Measurements from ENCODE around the gene ADD2. TPM values are rescaled to one million over a fixed set of nuclear protein-coding genes. Genes with fewer than 3 reads are reported as not detected.
"Not testable (repeated sequence)": the region's sequence is repeated elsewhere in the genome, so short reads cannot be mapped to it uniquely, and the experiment has no call there.

Gene ADD2
- total RNA-seq, 1 donor from 2014 or later = 435 TPM

DNA sequence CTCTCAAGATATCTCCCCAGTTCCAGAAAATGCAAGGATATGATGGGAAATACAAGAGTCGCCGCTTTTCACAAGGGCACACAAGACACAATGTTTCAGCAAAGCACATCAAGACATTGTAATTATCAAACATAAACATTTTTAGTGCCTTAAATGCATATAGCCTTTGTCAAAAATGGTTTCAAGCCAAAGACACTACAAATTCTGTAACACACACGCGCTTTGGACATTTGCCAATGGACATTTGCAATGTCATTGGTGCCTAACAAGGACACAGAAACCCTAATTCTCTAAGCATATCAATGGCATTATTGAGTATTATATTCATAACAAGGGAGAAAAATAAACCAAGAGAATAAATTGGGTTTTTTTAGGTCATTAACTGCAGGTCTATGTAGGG is 16.1 kb downstream of the ADD2 start:
- DNase-seq = no peak

DNA sequence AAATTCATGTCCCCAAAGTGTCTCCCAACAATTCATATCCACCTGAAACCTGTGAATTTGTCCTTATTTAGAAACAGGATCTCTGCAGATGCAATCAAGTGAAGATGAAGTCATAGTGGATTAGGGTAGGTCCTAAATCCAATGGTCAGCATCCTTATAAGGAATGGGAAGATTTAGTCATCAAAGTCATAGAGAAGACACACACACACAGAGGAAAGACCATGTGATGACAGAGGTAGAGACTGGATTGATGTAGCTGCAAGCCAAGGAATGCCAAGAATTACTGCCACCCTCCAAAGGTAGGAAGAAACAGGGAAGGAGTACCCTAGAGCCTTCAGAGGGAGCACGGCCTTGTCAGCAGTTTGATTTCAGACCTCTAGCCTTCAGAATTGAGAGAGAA is 17.7 kb downstream of the ADD2 start:
- DNase-seq = no peak

DNA sequence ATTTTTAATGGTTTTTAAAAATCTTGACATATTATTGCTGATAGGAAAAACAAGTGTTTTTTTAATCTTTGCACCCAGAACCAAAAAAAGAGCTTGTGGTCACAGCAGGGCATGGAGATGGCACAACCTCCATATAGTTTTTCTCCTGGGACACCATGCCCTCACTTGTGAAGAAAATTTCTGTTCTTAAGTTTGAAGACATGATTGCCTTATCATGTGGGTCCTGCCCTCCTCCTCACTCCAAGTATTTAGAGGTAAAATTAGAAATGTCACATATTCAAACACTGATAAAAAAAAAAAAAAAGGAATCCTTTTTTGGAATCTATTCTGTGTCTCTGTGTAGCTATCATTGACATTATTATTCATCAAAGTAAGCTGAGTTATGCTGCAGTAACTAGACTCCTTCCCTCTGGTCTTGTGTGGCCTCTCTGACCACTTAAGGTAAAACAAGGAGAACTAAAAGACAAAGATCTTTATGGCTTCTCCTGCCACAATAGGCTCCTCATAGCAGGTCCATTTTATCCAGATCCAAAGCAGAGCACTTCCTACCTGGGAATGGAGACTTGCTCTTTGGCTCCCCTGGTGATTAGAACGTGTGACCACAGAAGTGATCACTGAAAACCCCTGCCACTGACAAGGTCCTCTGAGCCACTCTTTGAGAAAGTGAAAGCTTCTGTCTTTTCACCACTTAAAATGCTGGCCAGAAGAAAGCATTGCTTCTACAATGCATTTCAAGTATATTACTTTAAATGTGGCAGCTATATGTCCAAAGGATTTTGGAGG is 19.8 kb downstream of the ADD2 start:
- no peak for DNase-seq

DNA sequence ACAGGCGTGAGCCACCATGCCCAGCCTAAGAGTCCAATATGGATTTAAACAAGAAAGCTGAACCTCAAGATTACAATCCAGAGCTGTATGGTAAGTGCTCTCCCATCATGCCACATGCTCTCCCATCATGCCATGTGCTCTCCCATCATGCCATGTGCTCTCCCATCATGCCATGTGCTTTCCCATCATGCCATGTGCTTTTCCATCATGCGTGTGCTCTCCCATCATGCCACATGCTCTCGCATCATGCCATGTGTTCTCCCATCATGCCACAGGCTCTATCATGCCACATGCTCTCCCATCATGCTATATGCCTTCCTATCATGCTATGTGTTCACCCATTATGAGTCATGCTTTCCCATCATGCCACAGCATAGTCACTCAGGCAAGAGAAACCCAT is 20.7 kb downstream of the ADD2 start:
- DNase-seq = no peak

DNA sequence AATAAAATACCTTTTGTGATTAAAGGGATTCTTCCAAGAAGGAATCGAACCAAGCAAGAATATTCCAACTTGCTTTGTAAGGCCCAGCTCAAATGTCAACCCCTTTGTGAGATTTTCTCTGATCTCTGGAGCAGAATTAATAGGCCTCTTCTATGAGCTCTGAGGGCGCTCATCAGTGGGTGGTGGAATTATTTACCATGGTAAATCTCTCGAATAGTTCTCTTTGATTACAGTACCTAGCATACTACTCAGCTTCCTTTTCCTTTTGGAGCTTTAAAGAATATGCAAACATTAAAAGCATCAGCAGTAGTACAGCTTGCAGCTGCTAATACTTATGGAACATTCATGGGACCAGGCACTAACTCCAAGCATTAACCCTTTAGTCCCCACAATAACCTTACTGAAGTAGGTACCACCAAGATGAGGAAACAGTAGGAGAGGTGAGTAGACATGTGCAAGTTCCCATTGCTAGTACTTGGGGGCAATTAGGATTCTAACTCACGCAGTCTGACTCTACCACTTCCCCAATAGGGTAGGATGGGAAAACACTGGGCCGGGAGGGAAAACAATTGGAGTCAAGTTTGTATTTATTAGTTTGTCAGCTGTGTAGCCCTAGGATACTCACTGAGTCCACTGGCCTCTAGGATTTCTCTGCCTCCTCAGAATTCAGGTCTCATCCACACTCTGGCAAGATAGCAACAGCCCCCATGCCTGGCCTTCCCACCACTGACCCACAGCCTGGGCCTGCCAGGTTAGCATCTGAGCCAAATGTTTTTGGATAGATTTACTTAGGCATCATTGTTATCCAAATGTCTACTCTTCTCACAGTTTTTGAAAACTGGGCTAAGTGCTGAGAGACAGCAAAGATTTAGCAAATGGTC is 21.7 kb downstream of the ADD2 start:
- no peak for DNase-seq

DNA sequence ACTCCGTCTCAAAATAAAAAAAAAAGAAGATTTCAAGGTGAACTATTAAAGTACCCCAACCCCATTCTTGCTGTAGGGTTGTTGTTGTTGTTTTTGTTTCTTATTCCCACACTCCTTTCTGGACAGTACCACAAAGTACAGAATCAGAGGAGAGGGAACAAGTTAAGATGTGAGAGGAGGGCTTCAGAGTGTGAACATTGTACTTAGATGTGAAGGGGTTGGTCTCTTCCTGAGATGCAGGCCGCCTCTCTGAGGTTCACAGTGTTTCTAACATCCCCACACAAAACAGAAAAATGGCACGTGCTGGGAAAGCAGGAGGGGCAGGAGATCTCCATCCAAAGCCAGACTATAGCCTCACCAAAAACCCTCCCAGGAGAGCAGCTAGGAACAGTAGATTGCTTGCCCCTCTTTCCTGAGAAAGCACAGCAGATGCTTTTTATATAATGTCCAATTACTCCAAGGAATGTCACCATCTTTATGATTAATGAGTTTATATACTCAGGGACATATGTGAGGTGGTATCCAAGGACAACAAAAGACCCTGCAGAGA is 22.6 kb downstream of the ADD2 start:
- no peak for DNase-seq

DNA sequence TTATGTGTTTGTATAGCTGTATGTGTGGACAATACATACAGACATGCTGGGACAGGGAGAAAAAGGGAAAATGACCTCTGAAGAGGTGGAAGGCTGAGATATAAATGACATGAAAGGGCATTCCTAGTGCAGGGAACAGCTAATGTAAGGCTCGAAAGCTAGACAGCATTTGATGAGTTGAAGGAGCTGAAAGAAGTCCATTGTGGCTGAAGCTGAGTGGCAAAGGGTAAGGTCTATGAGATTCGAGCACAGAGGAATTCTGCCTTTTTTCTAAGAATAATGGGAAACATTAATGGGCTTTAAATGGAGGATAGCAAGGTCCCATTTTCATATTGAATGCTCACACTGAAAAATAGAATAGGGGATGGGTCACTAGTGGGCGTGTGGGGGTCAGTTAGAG is 23.6 kb downstream of the ADD2 start:
- DNase-seq = no peak

DNA sequence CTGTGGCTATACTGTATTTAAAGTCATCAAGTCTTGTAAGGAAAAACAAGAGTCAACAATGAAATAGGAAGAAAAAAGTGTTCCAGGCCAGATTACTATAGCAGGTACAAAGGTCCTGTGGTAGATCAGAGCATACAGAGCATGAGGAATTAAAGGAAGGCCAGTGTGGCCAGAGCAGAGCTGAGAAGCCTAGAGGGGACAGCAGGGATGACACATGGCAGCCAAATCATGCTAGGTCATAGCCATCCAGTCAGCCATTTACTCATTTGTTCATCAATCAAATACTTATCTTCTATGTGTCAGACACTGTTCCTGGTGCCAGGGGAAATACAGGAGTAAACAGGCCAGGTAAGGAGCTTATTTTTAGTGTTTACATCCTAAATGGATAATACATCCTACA is 24.3 kb downstream of the ADD2 start:
- no peak for DNase-seq

DNA sequence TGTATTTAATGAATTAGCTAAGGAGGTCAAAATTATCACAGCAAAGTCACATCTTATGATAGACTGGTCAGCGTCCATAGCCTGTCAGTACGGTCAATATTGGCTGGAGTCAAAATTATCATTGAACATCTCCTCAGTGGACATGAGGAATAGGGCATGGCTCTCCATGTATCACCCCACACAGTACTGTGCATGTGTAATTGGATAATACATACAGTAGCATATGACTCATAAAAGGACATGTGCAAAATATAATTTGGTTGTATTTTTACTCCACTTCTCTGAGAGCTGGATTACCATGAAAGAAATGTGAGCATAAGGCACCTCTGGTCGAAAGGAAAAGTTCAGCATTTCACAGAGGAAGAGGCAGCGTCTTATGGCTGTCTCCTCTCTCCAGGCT is 24.9 kb downstream of the ADD2 start:
- DNase-seq = no peak

DNA sequence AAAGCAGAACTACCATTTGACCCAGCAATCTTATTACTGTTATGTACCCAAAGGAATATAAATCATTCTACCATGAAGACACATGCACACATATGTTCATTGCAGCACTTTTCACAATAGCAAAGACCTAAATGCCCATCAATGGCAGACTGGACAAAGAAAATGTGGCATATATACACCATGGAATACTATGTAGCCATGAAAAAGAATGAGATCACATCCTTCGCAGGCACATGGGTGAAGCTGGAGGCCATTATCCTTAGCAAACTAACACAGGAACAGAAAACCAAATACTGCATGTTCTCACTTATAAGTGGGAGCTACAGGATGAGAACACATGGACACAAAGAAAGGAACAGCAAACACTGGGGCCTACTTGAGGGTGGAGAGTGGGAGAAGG is 28.5 kb downstream of the ADD2 start:
- not testable (repeated sequence) for DNase-seq

DNA sequence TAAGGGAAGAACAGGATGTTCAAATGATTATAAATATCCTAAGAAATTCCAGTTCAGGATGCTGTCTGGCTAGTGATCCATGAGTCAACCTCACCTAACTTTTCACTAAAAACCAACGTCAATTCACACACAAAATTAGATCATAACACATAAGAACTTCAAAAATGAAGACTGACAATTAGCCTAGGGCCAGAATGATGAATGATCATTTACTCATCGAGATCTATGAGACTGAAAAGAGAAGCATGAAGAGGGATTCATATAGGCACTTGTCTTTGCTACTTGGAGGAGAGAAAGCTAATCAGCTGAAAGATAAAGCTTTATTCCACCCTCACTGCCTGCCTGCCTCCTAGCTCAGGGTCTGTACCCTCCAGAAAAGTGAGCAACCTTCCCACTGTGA is 29.8 kb downstream of the ADD2 start:
- no peak for DNase-seq

DNA sequence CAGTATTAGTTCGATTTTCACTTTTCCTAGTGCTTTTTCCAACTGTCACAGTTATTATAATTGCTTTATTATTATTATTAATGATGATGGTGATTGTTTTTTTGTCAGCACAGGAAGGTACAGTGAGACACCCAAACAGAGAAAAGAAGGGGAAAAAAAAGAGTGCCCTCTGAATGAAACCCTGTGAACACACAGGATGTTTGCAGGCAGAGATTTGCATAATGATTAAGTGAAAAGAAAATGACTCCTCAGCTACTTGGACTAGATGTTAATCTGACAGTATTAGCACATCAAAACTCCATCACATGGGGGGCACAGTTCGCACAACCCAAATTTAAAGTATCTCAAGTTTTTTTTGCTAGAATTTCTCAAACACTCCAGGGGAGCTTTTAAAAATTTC is 32.9 kb downstream of the ADD2 start:
- no peak for DNase-seq

DNA sequence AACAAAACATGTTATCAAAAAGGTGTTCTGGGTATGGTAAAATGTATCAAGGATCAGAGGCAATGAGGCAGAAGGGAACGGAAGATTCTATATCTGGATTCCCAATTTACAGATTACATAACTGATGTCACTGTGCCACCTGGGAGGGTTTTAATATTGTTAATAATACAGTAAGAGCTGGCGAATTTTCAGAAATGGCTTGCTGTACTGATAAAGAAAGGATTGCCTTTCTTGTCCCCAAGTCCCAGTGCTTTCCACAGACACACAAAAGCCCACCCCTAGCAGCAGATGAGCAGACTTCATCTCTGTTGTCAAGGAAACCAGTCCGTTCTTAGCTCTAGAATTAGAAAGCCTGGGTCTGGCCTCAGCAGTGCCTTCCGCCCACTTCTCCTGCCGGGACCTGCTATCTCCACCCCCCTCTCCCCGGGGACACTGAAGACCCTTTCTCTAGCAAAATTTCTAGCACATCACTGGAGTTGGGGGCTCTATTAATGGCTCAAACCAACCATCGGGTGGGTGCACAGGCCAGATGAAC is 34.3 kb downstream of the ADD2 start:
- peak; percentile 37 for DNase-seq

DNA sequence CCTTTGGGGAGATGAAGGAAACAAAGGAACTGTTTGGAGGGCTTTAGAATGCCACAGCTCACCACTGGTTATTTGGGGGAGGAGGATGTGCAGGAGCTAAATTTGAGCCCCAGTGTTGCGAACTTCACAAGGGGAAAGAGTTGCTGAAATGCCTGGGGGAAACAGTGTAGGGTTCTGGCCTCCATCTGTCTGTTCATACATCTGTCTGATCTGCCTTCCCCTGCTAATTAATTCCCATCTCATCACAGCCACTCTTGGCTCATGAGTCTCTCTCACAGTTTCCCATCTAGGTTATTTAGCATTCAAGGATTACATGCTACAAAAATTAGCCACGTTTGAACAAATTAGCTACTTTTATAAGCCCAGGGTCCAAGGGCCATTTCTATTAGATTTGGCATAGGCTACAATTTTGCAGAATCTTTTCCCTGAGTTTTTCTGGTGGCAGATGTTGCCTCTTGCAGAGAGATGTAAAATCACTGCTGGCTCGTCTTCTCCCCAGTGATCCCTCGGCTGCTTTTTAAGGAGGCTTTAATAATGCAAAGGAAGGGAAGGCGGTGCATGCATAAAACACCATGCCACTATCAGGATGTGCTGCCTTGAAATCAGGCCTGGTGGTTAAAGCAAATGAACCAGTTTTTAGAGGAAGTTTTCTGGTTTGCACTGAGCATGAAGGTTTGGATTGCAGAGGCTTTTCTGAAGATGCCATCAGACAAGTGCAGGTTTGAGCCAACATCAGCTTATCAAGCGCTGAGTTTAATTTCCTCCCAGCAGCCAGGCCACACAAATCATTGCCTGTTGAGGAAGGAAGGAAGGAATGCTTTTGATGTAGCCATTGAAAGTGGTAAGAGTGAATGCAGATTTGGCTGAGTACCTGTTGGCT is 35.0 kb downstream of the ADD2 start:
- no peak for DNase-seq

DNA sequence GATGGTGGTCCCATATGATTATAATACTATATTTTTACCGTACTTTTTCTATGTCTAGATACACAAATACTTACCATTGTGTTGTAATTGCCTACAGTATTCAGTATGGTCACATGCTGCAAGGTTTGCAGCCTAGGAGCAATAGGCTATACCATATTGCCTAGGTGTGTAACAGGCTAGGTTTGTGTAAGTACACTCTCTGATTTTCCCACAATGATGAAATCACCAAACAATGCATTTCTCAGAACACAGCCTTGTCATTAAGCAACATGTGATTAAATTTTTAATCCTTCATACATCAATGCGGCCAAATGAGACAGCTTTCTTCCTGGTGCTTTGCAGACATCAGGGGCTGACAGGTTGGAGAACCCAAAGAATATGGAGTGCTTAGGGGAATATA is 37.3 kb downstream of the ADD2 start:
- DNase-seq = no peak

DNA sequence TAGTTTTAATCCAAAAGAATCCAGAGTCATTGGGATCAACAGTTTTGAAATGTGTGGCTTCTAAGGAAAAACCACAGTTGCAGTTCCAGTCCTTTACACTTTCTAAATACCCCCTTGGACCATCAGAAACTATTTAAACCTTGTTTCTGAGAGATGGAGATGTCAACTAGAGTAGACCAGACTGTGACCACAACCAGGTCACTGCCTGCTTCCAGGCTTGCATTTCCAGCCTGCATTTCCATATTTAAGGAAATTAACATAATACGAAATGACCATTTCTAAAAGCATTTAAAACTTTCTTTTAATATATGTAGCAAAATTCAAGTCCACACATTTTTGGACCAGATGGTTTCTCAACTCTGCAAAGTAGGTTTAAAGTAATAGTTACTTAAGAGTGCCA is 38.4 kb downstream of the ADD2 start:
- no peak for DNase-seq

DNA sequence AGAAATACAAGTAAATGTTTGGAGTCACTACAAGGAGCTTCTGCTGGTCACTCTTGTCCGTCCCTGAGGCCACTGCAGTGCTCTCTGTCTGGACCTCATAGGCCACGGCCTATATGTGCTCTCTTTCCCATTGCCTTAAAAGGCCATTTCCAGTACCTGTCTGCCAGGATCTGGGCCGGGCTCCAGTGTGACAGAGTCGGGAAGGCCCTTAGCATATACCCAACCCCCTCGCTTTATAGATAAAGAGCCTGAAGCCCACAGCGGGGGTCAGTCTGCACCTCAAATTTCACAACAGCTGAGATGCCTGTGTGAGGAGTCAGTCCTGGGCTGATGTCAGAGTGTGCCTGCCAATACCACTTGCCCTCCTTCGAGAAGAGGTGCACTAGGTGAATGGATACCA is 39.9 kb downstream of the ADD2 start:
- DNase-seq = no peak

DNA sequence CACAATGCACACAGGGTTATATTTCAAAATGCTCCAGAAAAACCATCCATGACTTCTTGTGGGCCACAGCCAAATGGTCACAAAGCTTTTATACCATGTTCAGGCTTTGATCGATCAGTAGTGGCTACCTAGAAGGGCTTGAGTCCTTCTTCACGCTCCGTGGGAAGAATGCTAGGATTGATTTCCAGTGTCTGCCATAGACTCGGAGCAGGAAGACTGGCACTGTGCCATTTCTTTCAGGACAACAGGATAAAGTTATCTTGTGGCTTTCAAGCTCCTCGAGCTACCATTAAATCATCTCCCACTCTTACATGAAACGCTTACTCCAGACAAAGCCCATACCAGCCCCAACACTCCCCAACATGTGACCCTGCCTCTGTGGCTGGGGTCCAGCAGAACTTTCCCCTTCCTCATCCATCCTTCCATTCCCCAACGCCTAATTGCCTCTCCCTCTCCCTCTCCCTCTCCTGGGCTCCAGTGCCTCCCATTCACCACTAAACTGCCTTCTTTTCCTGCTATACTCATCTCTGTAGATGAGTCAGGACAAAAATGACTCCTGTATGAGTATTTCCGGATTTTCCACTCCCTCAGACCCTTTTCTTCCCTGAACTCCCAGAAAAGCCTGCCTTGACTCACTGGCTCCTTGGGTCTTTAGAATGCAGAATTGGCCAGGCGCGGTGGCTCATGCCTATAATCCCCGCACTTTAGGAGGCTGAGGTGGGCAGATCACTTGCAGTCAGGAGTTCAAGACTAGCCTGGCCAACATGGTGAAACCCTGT is 40.9 kb downstream of the ADD2 start:
- no peak for DNase-seq

DNA sequence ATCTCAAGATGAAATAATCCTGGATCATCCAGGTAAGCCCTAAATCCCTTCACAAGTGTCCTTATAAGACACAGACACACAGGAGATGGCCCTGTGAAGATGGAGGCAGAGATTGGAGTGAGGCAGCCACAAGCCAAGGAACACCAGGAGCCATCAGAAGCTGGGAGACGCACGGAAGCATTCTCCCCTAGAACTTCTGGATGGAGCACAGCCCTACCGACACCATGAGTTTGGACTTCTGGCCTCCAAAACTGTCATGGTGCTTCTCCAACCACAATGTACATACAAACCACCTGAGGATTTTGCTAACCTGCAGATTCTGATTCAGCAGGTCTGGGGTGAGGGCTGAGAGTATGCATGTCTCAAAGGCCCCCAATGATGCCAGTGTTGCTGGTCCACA is 42.5 kb downstream of the ADD2 start:
- DNase-seq = no peak

DNA sequence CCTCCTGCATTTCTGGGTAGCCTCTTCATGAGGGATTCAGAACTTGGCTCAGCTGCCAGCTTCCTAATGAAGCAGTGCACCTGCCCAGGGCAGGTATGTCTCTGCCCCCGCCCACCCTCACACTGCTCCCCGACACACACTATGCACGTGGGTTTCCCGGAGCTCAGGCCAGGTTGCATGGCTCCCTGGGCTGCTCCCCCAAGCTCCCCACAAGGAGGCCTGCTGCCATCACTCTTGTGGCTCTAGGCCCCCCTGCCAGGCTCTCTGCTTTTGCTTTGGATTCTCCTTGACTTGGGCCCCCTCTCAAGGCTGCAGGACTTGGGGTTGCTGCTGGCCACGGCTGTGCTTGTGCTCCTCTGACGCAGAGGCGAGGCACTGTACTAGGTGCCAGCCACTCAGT is 43.6 kb downstream of the ADD2 start:
- no peak for DNase-seq

DNA sequence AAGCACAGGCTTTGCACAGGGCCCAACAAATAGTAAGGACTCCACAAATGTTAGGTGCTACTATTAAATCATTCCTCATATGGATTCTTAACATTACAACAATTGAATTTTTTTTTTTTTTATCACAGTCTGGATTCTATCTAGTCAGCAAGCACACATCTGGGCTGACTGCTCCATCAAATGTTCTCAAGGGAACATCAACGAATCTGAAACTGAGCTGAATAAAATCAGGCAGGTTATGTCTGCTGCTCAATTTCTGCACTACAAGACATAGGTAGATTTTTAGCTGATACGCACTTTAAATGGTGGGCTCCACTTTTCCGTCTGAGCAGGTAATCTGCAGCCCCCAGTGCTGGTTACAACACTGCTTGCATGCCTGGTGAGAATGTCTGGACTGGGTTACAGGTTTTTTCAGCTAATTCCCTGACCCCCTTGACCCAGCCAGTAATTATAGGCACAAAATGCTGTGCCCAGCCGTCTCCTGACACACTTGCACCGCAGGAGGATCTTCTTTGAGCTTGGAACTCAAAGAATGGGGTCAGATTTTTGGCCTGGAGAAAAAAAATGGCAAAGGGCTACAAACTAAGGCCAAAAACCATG is 44.6 kb downstream of the ADD2 start:
- no peak for DNase-seq
